Measurements from ENCODE around the gene TMPRSS5. TPM values are rescaled to one million over a fixed set of nuclear protein-coding genes. Genes with fewer than 3 reads are reported as not detected.

TMPRSS5 gene
- total RNA-seq, 1 donor from 2014 or later, result 6.5 TPM

DNA sequence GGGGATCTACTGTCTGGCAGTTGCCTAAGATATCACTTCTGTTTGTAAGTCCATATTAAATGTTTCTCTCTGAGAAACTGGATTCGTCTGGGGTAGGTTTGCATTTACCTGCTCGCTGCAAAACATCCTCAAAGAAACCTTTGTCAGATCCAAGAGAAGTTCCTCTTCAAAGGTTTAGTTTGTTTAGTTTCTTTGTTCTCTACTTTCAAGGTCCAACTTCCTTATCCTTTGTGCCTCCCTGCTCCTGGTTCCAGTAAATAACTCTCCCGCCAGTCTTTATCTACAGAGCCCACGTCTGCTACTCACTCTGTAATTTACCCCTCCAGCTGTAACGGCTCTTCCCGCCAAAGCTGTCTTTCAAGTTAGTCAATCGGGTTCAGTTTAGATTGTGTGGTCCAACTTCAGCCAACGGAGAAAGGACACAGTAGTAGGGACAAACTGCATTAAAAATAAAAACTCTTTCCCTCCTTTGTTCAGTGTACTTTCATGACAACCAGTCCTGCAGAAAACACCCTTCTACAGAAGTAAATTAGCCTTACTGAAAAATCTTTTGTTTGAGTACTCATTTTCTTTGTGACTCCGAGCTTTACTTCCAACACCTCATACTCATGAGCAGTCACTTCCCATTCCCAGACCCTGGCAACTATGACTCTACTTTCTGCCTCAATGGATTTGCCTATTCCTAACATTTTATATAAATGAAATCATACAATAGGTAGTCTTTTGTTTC is 41.0 kb downstream of the TMPRSS5 start:
- H3K27me3 Mint-ChIP-seq (ENCODE audit: low read depth), result no peaks in the 10 kb centered on the region
- H3K27ac Mint-ChIP-seq (ENCODE audit: unreplicated experiment), result peak overlapping the region; percentile 11
- peaks cover 5% of the 10 kb centered on the region for H3K4me1 Mint-ChIP-seq
- H3K9me3 Mint-ChIP-seq, result peaks cover 4% of the 10 kb centered on the region
- H3K4me3 Mint-ChIP-seq, result no peak overlapping the region
- peaks cover 16% of the 10 kb centered on the region for H3K36me3 Mint-ChIP-seq (ENCODE audit: low read depth)
- TF ChIP-seq, protein P1, sequence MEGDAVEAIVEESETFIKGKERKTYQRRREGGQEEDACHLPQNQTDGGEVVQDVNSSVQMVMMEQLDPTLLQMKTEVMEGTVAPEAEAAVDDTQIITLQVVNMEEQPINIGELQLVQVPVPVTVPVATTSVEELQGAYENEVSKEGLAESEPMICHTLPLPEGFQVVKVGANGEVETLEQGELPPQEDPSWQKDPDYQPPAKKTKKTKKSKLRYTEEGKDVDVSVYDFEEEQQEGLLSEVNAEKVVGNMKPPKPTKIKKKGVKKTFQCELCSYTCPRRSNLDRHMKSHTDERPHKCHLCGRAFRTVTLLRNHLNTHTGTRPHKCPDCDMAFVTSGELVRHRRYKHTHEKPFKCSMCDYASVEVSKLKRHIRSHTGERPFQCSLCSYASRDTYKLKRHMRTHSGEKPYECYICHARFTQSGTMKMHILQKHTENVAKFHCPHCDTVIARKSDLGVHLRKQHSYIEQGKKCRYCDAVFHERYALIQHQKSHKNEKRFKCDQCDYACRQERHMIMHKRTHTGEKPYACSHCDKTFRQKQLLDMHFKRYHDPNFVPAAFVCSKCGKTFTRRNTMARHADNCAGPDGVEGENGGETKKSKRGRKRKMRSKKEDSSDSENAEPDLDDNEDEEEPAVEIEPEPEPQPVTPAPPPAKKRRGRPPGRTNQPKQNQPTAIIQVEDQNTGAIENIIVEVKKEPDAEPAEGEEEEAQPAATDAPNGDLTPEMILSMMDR (conservative IDR thresholded peaks at IDR 0.05), result no peak
- DNase-seq (ENCODE audit: low read depth, low spot score), result no peak

DNA sequence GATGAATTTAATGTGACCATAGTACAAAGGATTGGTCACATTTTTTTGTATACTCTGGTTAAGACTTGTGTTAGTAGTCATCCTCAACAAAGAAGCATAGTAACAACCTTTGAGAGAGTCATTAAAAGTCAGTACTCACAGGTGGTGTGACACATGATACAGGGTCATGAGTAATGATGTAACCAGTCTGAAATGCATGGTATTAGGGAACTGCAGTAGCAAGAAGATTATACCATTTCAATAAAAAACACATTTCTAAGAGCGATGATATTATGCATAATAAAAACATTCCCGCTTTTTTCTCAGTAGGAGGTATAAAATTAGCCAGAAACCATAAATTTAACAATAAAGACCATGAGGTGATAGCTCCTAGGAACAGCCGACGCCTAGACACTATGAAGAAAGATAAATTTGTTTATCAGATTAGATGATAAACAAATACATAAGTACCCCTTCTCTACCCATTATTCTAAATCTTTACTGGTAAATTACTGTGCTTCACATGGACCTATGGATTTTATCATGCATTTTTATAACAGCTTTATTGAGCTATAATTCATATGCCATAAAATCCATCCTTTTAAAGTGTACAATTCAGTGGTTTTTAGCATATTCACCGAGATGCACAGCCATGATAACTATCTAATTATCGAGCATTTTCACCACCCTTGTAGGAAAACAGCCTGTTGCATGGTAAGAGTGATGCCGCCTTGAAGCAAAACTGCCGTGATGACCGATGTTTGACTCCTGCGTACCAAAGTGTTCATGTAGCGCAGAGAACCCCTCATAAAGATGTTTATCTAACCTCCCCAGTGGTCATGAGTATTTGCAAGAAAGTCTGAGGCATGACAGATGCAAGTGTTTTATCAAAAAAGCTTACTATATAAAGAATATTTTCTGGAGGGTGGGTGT is 41.8 kb downstream of the TMPRSS5 start:
- Mint-ChIP-seq H3K4me3 (no peak overlapping the region), H3K9me3 (peaks cover 4% of the 10 kb centered on the region), H3K4me1 (peaks cover 5% of the 10 kb centered on the region), H3K27ac (ENCODE audit: unreplicated experiment) (no peak overlapping the region), H3K27me3 (ENCODE audit: low read depth) (no peaks in the 10 kb centered on the region), H3K36me3 (ENCODE audit: low read depth) (peaks cover 16% of the 10 kb centered on the region)
- TF ChIP-seq, protein P1 (conservative IDR thresholded peaks at IDR 0.05), result no peak
- DNase-seq (ENCODE audit: low read depth, low spot score), result no peak

- TF ChIP-seq, protein P1 (conservative IDR thresholded peaks at IDR 0.05), result no peak
- Mint-ChIP-seq H3K27me3 (ENCODE audit: low read depth) (no peaks in the 10 kb centered on the region), H3K9me3 (peaks cover 4% of the 10 kb centered on the region)
Measured at GRCh38 chr11:113663567-113663966, 42.5 kb downstream of the TMPRSS5 start.

DNA sequence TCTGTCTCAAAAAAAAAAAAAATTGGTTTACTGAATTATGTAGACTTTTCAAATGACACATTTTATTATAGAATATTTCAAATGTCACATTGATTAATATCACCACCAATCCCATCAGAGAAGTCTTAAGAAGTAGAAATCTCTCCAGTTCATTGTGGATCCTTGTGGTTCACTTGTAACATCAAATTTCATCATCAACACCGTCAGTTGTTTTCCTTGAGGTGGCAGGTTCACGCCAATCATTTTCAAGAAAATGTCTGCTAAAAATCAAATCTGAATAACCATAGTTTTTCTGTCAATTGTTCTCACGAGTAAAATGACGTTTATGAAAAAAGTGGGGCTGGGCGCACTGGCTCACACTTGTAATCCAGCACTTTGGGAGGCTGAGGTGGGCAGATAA is 50.3 kb downstream of the TMPRSS5 start:
- H3K9me3 Mint-ChIP-seq, result no peaks in the 10 kb centered on the region
- H3K27ac Mint-ChIP-seq (ENCODE audit: unreplicated experiment), result no peak overlapping the region
- TF ChIP-seq, protein P1 (conservative IDR thresholded peaks at IDR 0.05), result no peak
- peaks cover 5% of the 10 kb centered on the region for H3K27me3 Mint-ChIP-seq (ENCODE audit: low read depth)
- no peaks in the 10 kb centered on the region for H3K4me1 Mint-ChIP-seq
- H3K4me3 Mint-ChIP-seq, result no peak overlapping the region
- DNase-seq (ENCODE audit: low read depth, low spot score), result no peak
- H3K36me3 Mint-ChIP-seq (ENCODE audit: low read depth), result no peaks in the 10 kb centered on the region

More at GRCh38 chr11:113663567-113663966, 42.5 kb downstream of the TMPRSS5 start:
- no peak overlapping the region for H3K27ac Mint-ChIP-seq (ENCODE audit: unreplicated experiment)
- H3K4me1 Mint-ChIP-seq, result peaks cover 5% of the 10 kb centered on the region
- peaks cover 13% of the 10 kb centered on the region for H3K36me3 Mint-ChIP-seq (ENCODE audit: low read depth)
- H3K4me3 Mint-ChIP-seq, result no peak overlapping the region
- DNase-seq (ENCODE audit: low read depth, low spot score), result no peak

- Mint-ChIP-seq H3K4me1 (no peaks in the 10 kb centered on the region), H3K27me3 (ENCODE audit: low read depth) (peaks cover 5% of the 10 kb centered on the region), H3K27ac (ENCODE audit: unreplicated experiment) (no peak overlapping the region), H3K4me3 (no peak overlapping the region), H3K36me3 (ENCODE audit: low read depth) (peaks cover 4% of the 10 kb centered on the region), H3K9me3 (peaks cover 3% of the 10 kb centered on the region)
- no peak for DNase-seq (ENCODE audit: low read depth, low spot score)
- TF ChIP-seq, protein P1 (conservative IDR thresholded peaks at IDR 0.05), result no peak
Measured at GRCh38 chr11:113651023-113651422, 55.1 kb downstream of the TMPRSS5 start.

Data from neural crest cell (in vitro differentiated cells).